ENCODE measurements around the gene DTYMK. TPM values are rescaled to one million over a fixed set of nuclear protein-coding genes. Genes with fewer than 3 reads are reported as not detected.

DTYMK gene
- polyA plus RNA-seq, 2 of the 4 experiments (the other 2 are of a cell fraction): 68.7 to 99.5 TPM

DNA sequence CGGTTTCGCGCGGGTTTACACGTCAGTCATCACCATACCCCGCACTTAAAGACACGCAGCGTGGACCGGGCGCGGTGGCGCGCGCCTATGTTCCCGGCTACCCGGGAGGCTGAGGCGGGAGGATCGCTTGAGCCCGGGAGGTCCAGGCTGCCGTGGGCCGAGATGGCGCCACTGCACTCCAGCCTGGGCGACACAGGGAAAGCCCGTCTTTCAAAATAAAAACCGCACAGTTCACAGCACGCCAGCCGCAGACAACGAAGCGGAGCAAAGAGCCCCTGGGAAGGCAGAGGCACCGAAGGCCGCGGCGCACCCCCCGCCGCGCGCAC is 328 bp downstream of the DTYMK start (continued):
- TF ChIP-seq HDAC2 (IDR thresholded peaks at IDR 0.05): no peak
- no peak for TF ChIP-seq MYC (IDR thresholded peaks at IDR 0.05; ENCODE audit: borderline replicate concordance, low read length)
- TF ChIP-seq RARB (CRISPR knock-in tag; IDR thresholded peaks at IDR 0.05): no peak
- TF ChIP-seq KDM5A (IDR thresholded peaks at IDR 0.05): no peak
- no peak for TF ChIP-seq CBX2 (IDR thresholded peaks at IDR 0.05; ENCODE audit: borderline replicate concordance, low read depth)

DNA sequence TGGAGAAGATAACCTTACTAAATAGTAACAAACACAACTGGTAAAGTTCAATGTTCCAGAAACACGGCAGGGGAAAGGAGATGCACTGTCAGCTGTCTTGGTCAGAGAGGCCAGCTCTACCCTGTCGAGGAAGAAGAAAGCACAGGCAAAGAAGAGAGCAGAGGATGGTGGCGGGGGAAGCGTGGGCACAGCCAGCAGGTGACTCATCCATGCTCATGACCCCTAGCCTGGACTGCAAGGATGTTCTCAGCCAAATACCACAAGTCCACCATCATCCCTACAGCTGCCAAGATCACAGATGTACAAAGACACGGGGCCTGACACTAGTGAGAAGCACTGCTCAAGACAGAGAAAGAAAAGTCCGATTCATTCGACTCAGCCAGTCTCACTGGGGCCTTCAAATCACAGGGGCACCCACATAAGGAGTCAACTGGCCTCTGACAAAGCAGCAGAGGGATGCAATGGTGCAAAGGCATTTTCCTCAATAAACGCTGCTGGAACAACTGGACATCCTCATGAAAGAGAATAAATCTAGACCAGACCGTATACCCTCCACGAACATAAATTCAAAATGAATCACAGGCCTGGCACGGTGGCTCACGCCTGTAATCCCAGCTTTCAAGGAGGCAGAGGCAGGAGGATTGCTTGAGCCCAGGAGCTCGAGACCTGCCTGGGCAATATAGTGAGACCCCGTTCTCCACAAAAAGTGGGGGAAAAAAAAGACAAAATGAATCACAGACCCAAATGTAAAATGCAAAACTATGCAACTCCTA is 5.6 kb downstream of the DTYMK start:
- ChIA-PET POLR2A (no interaction called here), CTCF (interaction anchor here (1.2 kb wide), 1 partner anchor 23 kb away, joined by 3 read pairs; no protein-coding TSS in a partner anchor)
- Histone ChIP-seq H3K4me1 (peaks cover 15% of the 10 kb centered on the region; the same call in 2 of the 3 replicates), H3K9me3 (no peaks in the 10 kb centered on the region), H3K27ac (no peak overlapping the region), H3K4me3 (no peak overlapping the region), H3K4me2 (no peak overlapping the region)
- TF ChIP-seq RFX5 (IDR thresholded peaks at IDR 0.05) (no peak), FOSL2 (IDR thresholded peaks at IDR 0.05) (no peak), FOSL2 (CRISPR knock-in tag; IDR thresholded peaks at IDR 0.05) (peak; percentile 48; the same call in 1 of the 2 replicates)
- WGBS (ENCODE audit: missing lambda C conversion rate): 84% methylated on average over 14 of the region's 14 CpGs
- FAIRE-seq (no peak), DNase-seq (ENCODE audit: low read depth in 1 of 2, low spot score in 1 of 2) (peak in 1 of 2 experiments; percentile 32), ATAC-seq (peak; percentile 30 to 63; a peak in 3 of 6 replicates)

- peaks cover 10% of the 10 kb centered on the region; the same call in 2 of the 3 replicates for H3K4me1 ChIP-seq
- DNase-seq (ENCODE audit: low read depth in 1 of 2, low spot score in 1 of 2) (no peak), ATAC-seq (no peak), FAIRE-seq (no peak)
- no peak overlapping the region for H3K27ac ChIP-seq
- H3K4me2 ChIP-seq: no peak overlapping the region
- H3K9me3 ChIP-seq: no peaks in the 10 kb centered on the region
- ChIA-PET POLR2A (interaction anchor here (1.9 kb wide), 1 partner anchor 22 kb away, joined by 4 read pairs; the partner anchor contains the start of gene ING5), CTCF (interaction anchor here (1.2 kb wide), 1 partner anchor 22 kb away, joined by 3 read pairs; no protein-coding TSS in a partner anchor)
- WGBS (ENCODE audit: missing lambda C conversion rate): 92% methylated on average over 12 of the region's 12 CpGs
- TF ChIP-seq HES2 (IDR thresholded peaks at IDR 0.05) (no peak), RNF2 (IDR thresholded peaks at IDR 0.05; ENCODE audit: borderline replicate concordance, low read depth) (no peak), ZNF302 (CRISPR knock-in tag; IDR thresholded peaks at IDR 0.05) (no peak), JUN (IDR thresholded peaks at IDR 0.05) (no peak), FOSB (CRISPR knock-in tag; IDR thresholded peaks at IDR 0.05) (no peak), E2F6 (IDR thresholded peaks at IDR 0.05; ENCODE audit: borderline replicate concordance, low read depth) (no peak), POLR2A (IDR thresholded peaks at IDR 0.05; ENCODE audit: low read length) (no peak), PHF8 (IDR thresholded peaks at IDR 0.05; ENCODE audit: borderline replicate concordance, low read depth) (no peak), BHLHE40 (IDR thresholded peaks at IDR 0.05; ENCODE audit: low read depth, low read length) (no peak), HOXB5 (CRISPR knock-in tag; IDR thresholded peaks at IDR 0.05) (no peak), CEBPB (IDR thresholded peaks at IDR 0.05) (no peak), GATA3 (IDR thresholded peaks at IDR 0.05; ENCODE audit: borderline replicate concordance) (no peak), HEYL (CRISPR knock-in tag; IDR thresholded peaks at IDR 0.05) (no peak), CHD4 (IDR thresholded peaks at IDR 0.05; ENCODE audit: borderline replicate concordance) (no peak), RCOR1 (IDR thresholded peaks at IDR 0.05; ENCODE audit: low read depth, low read length) (no peak)
- TF ChIP-seq, protein P1, sequence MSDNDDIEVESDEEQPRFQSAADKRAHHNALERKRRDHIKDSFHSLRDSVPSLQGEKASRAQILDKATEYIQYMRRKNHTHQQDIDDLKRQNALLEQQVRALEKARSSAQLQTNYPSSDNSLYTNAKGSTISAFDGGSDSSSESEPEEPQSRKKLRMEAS (IDR thresholded peaks at IDR 0.05): no peak
- H3K4me3 ChIP-seq: no peak overlapping the region
Measured at GRCh38 chr2:241680044-241680443, 6.6 kb downstream of the DTYMK start.

All from A549 (cell line).